NCI-H2081 (cell line): Measurements from ENCODE around the gene NABP2.
"Not testable (repeated sequence)": the region's sequence is repeated elsewhere in the genome, so short reads cannot be mapped to it uniquely, and the experiment has no call there.

Experiments
- DNase-seq, 2 experiments: peaks; one replicate each; lab custom pipeline; 2025; lab: John Stamatoyannopoulos, UW

NABP2 gene

GRCh38 chr12:56247923-56248322, 23.8 kb downstream of the NABP2 start:
- DNase-seq, result no peak

GRCh38 chr12:56248711-56249110, 24.6 kb downstream of the NABP2 start:
- DNase-seq, result no peak

- DNase-seq, result no peak
These were observed 28.5 kb downstream of the NABP2 start for GRCh38 chr12:56252649-56253048.

- no peak for DNase-seq
These were observed 28.9 kb downstream of the NABP2 start for GRCh38 chr12:56253091-56253490.

GRCh38 chr12:56255671-56256070, 31.5 kb downstream of the NABP2 start:
- DNase-seq, result no peak

GRCh38 chr12:56256326-56256960, 32.3 kb downstream of the NABP2 start:
- DNase-seq, result no peak

GRCh38 chr12:56257071-56257470, 32.9 kb downstream of the NABP2 start:
- DNase-seq, result no peak

GRCh38 chr12:56257491-56258067, 33.4 kb downstream of the NABP2 start:
- peak; percentile 9 to 27 for DNase-seq

GRCh38 chr12:56258068-56258819, 34.1 kb downstream of the NABP2 start, which contains the start of gene ANKRD52:
ANKRD52 (minus strand) TSS chr12:56258384; CDS start chr12:56258269, 115 bp downstream.
- peak; percentile 67 to 72 for DNase-seq

GRCh38 chr12:56258820-56259183, 34.7 kb downstream of the NABP2 start:
- no peak for DNase-seq

- DNase-seq, result no peak
These were observed 36.2 kb downstream of the NABP2 start for GRCh38 chr12:56260380-56260779.

GRCh38 chr12:56260921-56261320, 36.8 kb downstream of the NABP2 start:
- DNase-seq, result no peak

GRCh38 chr12:56261503-56262232, 37.5 kb downstream of the NABP2 start:
- no peak for DNase-seq

- DNase-seq, result not testable (repeated sequence)
These were observed 38.8 kb downstream of the NABP2 start for GRCh38 chr12:56262955-56263354.

- not testable (repeated sequence) for DNase-seq
These were observed 42.0 kb downstream of the NABP2 start for GRCh38 chr12:56266068-56266692.

GRCh38 chr12:56266693-56267442, 42.7 kb downstream of the NABP2 start, which contains the start of gene COQ10A:
COQ10A (plus strand) TSS chr12:56266942; CDS start chr12:56267119, 177 bp downstream.
- DNase-seq, result peak; percentile 84 to 85

- DNase-seq, result no peak
These were observed 43.4 kb downstream of the NABP2 start for GRCh38 chr12:56267443-56268071.

GRCh38 chr12:56271031-56271430, 46.9 kb downstream of the NABP2 start:
- DNase-seq, result no peak

- DNase-seq, result not testable (repeated sequence)
These were observed 48.3 kb downstream of the NABP2 start for GRCh38 chr12:56272468-56272867.

- no peak for DNase-seq
These were observed 50.2 kb downstream of the NABP2 start for GRCh38 chr12:56274299-56274698.

GRCh38 chr12:56278905-56279304, 54.8 kb downstream of the NABP2 start:
- no peak for DNase-seq
